ENCODE results near the gene AGBL4. TPM values are rescaled to one million over a fixed set of nuclear protein-coding genes. Genes with fewer than 3 reads are reported as not detected.

The AGBL4 gene
- total and polyA plus RNA-seq, 2 of the 13 experiments (the other 11 are each of a cell fraction or from before 2014, with no cell fraction given) = not detected

DNA sequence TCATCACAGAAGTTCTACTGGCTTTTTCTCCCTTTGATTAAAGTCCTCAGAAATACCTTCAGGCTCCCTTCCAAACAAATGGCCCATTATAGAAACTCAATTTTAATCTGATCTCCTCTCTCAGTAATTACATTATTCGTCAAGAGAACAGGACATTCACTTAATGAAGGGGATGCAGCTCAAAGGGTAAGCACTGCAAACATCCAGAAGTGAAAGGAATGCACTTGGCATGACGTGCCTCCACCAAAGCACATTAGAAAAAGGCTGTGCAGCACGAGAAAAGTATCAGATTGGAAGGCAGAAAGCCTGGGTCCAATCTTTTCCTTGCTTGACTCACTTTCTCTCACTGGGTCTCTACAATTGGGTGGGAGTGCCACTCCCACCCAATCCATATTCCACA lies 1024.4 kb downstream of the AGBL4 start:
- H3K4me3 ChIP-seq (replicated peaks in 1 of 3; ENCODE audit: insufficient read depth in 1 of 3, low read depth in 2 of 3, low read length in 3 of 3) = no peak overlapping the region
- H3K4me2 ChIP-seq (ENCODE audit: low read depth, low read length) = no peak overlapping the region
- H4K20me1 ChIP-seq (ENCODE audit: insufficient read depth, low read length) = no peaks in the 10 kb centered on the region
- no peaks in the 10 kb centered on the region for H3K36me3 ChIP-seq (replicated peaks in 1 of 2; ENCODE audit: control insufficient read depth in 1 of 2, insufficient read depth in 2 of 2, low read length in 2 of 2)
- ChIA-PET CTCF (ENCODE audit: low intra/inter-chr PET ratio, low total read pairs) (no interaction called here), POLR2A (no interaction called here)
- H3K9ac ChIP-seq (ENCODE audit: insufficient read depth, low read depth, low read length) = no peak overlapping the region
- H3K9me3 ChIP-seq (ENCODE audit: low read length) = peaks cover 86% of the 10 kb centered on the region
- intact Hi-C loops (cut with micrococcal nuclease; ENCODE audit: unreplicated experiment) (no loop called here), in situ Hi-C loops (cut with HindIII; ENCODE audit: extremely low pct_ligation_motif_present, low pct_unique_long_range_greater_than_20kb) (no loop called here)
- DNase-seq (ENCODE audit: low spot score) = no peak
- no peak overlapping the region for H3K27ac ChIP-seq (ENCODE audit: extremely low read length, insufficient read depth, low read length)
- FAIRE-seq = no peak
- no peak overlapping the region for H2AFZ ChIP-seq (ENCODE audit: low read length)
- BruUV-seq (replicated peaks) = no TSS peak
- 0% methylated on average over 3 of the region's 3 CpGs for WGBS (ENCODE audit: low lambda C conversion rate)
- H3K27me3 ChIP-seq (ENCODE audit: control insufficient read depth in 1 of 2, insufficient read depth in 2 of 2, low read length in 2 of 2) = no peaks in the 10 kb centered on the region
- H3K79me2 ChIP-seq (ENCODE audit: insufficient read depth, low read length) = no peaks in the 10 kb centered on the region
- H3K4me1 ChIP-seq (ENCODE audit: insufficient read depth, low read length) = no peaks in the 10 kb centered on the region
- TF ChIP-seq ZNF431 (CRISPR knock-in tag; IDR thresholded peaks at IDR 0.05; ENCODE audit: borderline replicate concordance, low read depth) (no peak), XBP1 (CRISPR knock-in tag; IDR thresholded peaks at IDR 0.05) (no peak), BCL3 (CRISPR knock-in tag; IDR thresholded peaks at IDR 0.05) (no peak), ATF7-NPFF (CRISPR knock-in tag; IDR thresholded peaks at IDR 0.05; ENCODE audit: low read depth) (no peak), ELF1 (CRISPR knock-in tag; IDR thresholded peaks at IDR 0.05) (no peak)
- ATAC-seq = no peak

DNA sequence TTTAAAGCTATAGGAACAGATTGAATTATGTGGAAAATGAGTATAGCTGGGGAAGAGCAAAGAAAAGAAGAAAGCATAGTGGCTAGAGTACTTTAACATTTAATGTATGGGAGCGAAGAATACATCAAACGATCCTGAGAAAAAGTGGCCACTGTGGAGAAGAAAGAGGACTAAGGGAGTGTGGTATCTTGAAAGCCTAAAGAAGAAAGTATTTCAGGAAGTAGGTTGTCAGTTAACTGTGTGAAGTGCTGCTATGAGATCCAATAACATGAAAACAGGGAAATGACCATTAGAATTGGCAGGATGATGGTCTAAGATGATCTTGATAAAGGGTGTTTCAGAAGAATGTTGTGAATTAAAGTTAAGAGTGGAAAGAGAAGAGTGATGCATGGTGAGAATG lies 1027.4 kb downstream of the AGBL4 start:
- no peaks in the 10 kb centered on the region for H3K4me1 ChIP-seq (ENCODE audit: insufficient read depth, low read length)
- CTCF ChIA-PET (ENCODE audit: low intra/inter-chr PET ratio, low total read pairs) = no interaction called here
- no peak overlapping the region for H3K27ac ChIP-seq (ENCODE audit: extremely low read length, insufficient read depth, low read length)
- H3K36me3 ChIP-seq (replicated peaks in 1 of 2; ENCODE audit: control insufficient read depth in 1 of 2, insufficient read depth in 2 of 2, low read length in 2 of 2) = no peaks in the 10 kb centered on the region
- no peak overlapping the region for H3K9ac ChIP-seq (ENCODE audit: insufficient read depth, low read depth, low read length)
- 3% methylated on average over 2 of the region's 2 CpGs for WGBS (ENCODE audit: low lambda C conversion rate)
- no peaks in the 10 kb centered on the region for H3K79me2 ChIP-seq (ENCODE audit: insufficient read depth, low read length)
- no peak overlapping the region for H3K4me2 ChIP-seq (ENCODE audit: low read depth, low read length)
- ATAC-seq (no peak), FAIRE-seq (no peak), DNase-seq (ENCODE audit: low spot score) (no peak)
- in situ Hi-C loops (cut with HindIII; ENCODE audit: extremely low pct_ligation_motif_present, low pct_unique_long_range_greater_than_20kb) (no loop called here), intact Hi-C loops (cut with micrococcal nuclease; ENCODE audit: unreplicated experiment) (no loop called here)
- no peak overlapping the region for H3K4me3 ChIP-seq (replicated peaks in 1 of 3; ENCODE audit: insufficient read depth in 1 of 3, low read depth in 2 of 3, low read length in 3 of 3)
- no peaks in the 10 kb centered on the region for H3K27me3 ChIP-seq (ENCODE audit: control insufficient read depth in 1 of 2, insufficient read depth in 2 of 2, low read length in 2 of 2)
- POLR2A ChIA-PET = no interaction called here
- H2AFZ ChIP-seq (ENCODE audit: low read length) = no peak overlapping the region
- H3K9me3 ChIP-seq (ENCODE audit: low read length) = peaks cover 87% of the 10 kb centered on the region
- no TSS peak for BruUV-seq (replicated peaks)
- no peaks in the 10 kb centered on the region for H4K20me1 ChIP-seq (ENCODE audit: insufficient read depth, low read length)
- TF ChIP-seq DDIT3 (CRISPR knock-in tag; IDR thresholded peaks at IDR 0.05) (no peak), TCF7 (IDR thresholded peaks at IDR 0.05; ENCODE audit: low read depth) (no peak), KLF16 (CRISPR knock-in tag; IDR thresholded peaks at IDR 0.05) (no peak), ZFP90 (CRISPR knock-in tag; IDR thresholded peaks at IDR 0.05; ENCODE audit: borderline replicate concordance) (no peak), ARID5B (CRISPR knock-in tag; IDR thresholded peaks at IDR 0.05) (no peak), JUND (CRISPR knock-in tag; IDR thresholded peaks at IDR 0.05) (no peak)
- TF ChIP-seq, protein P1, sequence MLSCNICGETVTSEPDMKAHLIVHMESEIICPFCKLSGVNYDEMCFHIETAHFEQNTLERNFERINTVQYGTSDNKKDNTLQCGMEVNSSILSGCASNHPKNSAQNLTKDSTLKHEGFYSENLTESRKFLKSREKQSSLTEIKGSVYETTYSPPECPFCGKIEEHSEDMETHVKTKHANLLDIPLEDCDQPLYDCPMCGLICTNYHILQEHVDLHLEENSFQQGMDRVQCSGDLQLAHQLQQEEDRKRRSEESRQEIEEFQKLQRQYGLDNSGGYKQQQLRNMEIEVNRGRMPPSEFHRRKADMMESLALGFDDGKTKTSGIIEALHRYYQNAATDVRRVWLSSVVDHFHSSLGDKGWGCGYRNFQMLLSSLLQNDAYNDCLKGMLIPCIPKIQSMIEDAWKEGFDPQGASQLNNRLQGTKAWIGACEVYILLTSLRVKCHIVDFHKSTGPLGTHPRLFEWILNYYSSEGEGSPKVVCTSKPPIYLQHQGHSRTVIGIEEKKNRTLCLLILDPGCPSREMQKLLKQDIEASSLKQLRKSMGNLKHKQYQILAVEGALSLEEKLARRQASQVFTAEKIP (CRISPR knock-in tag; IDR thresholded peaks at IDR 0.05; ENCODE audit: borderline replicate concordance) = no peak
